IMR-90 (cell line): ENCODE measurements around the gene TRIP6. TPM values are rescaled to one million over a fixed set of nuclear protein-coding genes. Genes with fewer than 3 reads are reported as not detected.

Experiments used
- ATAC-seq: fragments of 200-7000 bp; cut with Tn5 transposase; 2 replicates; pipeline ENCODE4 v1.9.1; 2020; ENCODE audit warnings: low read depth, mild to moderate bottlenecking, moderate library complexity
- BruUV-seq: library from RNA; stranded (reverse); fragments of 400-500 nt; replicated peaks from 2 replicates; lab custom pipeline; 2021; lab: Mats Ljungman, UMichigan
- CTCF ChIA-PET: fragments of 300-600 bp; formaldehyde crosslinking; extraction: SDS; loops from one replicate; lab custom pipeline; 2021; ENCODE audit warnings: antibody characterized with exemption; lab: Yijun Ruan, JAX
- POLR2A ChIA-PET: fragments of 300-600 bp; sonication (Branson Sonifier 250); formaldehyde crosslinking; loops from one replicate; lab custom pipeline; 2022; ENCODE audit warnings: antibody characterized with exemption; ENCODE audit not compliant: unreplicated experiment; lab: Charles Lee
- DNase-seq: peaks from one replicate; pipeline ENCODE4 v3.0.0; 2013
- H2AFZ ChIP-seq: replicated peaks from 2 replicates; pipeline ENCODE3; 2013; ENCODE audit warnings: low read length, mild to moderate bottlenecking; ENCODE audit not compliant: poor library complexity
- H2AK5ac ChIP-seq: 2 replicates; pipeline ENCODE4 v1.6.1; 2013; ENCODE audit warnings: low read depth, low read length, inconsistent platforms
- H2AK9ac ChIP-seq: replicated peaks from 2 replicates; pipeline ENCODE3; 2013; ENCODE audit warnings: mild to moderate bottlenecking, low read depth, low read length, moderate library complexity; ENCODE audit not compliant: poor library complexity
- H2BK120ac ChIP-seq: 2 replicates; pipeline ENCODE4 v1.6.1; 2013; ENCODE audit warnings: low read depth, low read length, inconsistent platforms
- H2BK15ac ChIP-seq: 3 replicates; pipeline ENCODE4 v1.6.1; 2013; ENCODE audit warnings: low read depth, low read length, inconsistent platforms
- H2BK20ac ChIP-seq: 2 replicates; pipeline ENCODE4 v1.6.1; 2013; ENCODE audit warnings: low read depth, mild to moderate bottlenecking, inconsistent platforms, low read length, moderate library complexity
- H2BK5ac ChIP-seq: 2 replicates; pipeline ENCODE4 v1.6.1; 2013; ENCODE audit warnings: mild to moderate bottlenecking, low read depth, low read length, inconsistent platforms; ENCODE audit not compliant: poor library complexity, severe bottlenecking
- H3K14ac ChIP-seq: replicated peaks from 2 replicates; pipeline ENCODE4 v1.6.1; 2013; ENCODE audit warnings: low read depth, low read length, inconsistent platforms
- H3K18ac ChIP-seq: 2 replicates; pipeline ENCODE4 v1.6.1; 2013; ENCODE audit warnings: low read depth, low read length, control low read depth
- H3K23ac ChIP-seq: 2 replicates; pipeline ENCODE4 v1.6.1; 2013; ENCODE audit warnings: low read depth, low read length, inconsistent platforms
- H3K27ac ChIP-seq: 2 replicates; pipeline ENCODE4 v1.5.1; 2013; ENCODE audit warnings: mild to moderate bottlenecking, control low read depth, low read length; ENCODE audit not compliant: insufficient read depth
- H3K27me3 ChIP-seq: 2 replicates; pipeline ENCODE4 v1.6.1; 2013; ENCODE audit warnings: low read length; ENCODE audit not compliant: control insufficient read depth, insufficient read depth
- H3K36me3 ChIP-seq: 2 replicates; pipeline ENCODE4 v1.6.1; 2013; ENCODE audit warnings: low read length, mixed read lengths; ENCODE audit not compliant: control insufficient read depth, insufficient read depth
- H3K4ac ChIP-seq: 2 replicates; pipeline ENCODE4 v1.6.1; 2013; ENCODE audit warnings: low read depth, low read length, inconsistent platforms
- H3K4me1 ChIP-seq: 2 replicates; pipeline ENCODE4 v1.6.1; 2013; ENCODE audit warnings: low read length, mixed read lengths; ENCODE audit not compliant: control insufficient read depth, insufficient read depth
- H3K4me2 ChIP-seq: 2 replicates; pipeline ENCODE4 v1.6.1; 2013; ENCODE audit warnings: low read depth, mild to moderate bottlenecking, control low read depth, low read length, moderate library complexity
- H3K4me3 ChIP-seq: 2 replicates; pipeline ENCODE4 v1.5.1; 2013; ENCODE audit warnings: low read depth, mild to moderate bottlenecking, control low read depth, low read length, moderate library complexity; ENCODE audit not compliant: insufficient read depth
- H3K56ac ChIP-seq: 2 replicates; pipeline ENCODE4 v1.6.1; 2013; ENCODE audit warnings: low read length, inconsistent platforms; ENCODE audit not compliant: insufficient read depth; ENCODE audit errors: extremely low read depth
- H3K79me1 ChIP-seq, 2 experiments: 2 replicates each; pipeline ENCODE4 v1.6.1; 2013; ENCODE audit warnings: low read length in 2 of 2, inconsistent platforms in 1 of 2, low read depth in 1 of 2
- H3K9ac ChIP-seq: 2 replicates; pipeline ENCODE4 v1.6.1; 2013; ENCODE audit warnings: low read depth, low read length, control low read depth
- H3K9me1 ChIP-seq: 2 replicates; pipeline ENCODE4 v1.6.1; 2013; ENCODE audit warnings: low read length, inconsistent platforms; ENCODE audit not compliant: insufficient read depth
- H3K9me3 ChIP-seq: 2 replicates; pipeline ENCODE4 v1.6.1; 2013; ENCODE audit warnings: low read length; ENCODE audit not compliant: control insufficient read depth, insufficient read depth
- H4K20me1 ChIP-seq: 2 replicates; pipeline ENCODE4 v1.6.1; 2013; ENCODE audit warnings: low read length, inconsistent platforms; ENCODE audit not compliant: insufficient read depth
- H4K5ac ChIP-seq: 2 replicates; pipeline ENCODE4 v1.6.1; 2013; ENCODE audit warnings: mild to moderate bottlenecking, low read depth, low read length, control low read depth
- H4K8ac ChIP-seq, 2 experiments: 2 replicates each; pipeline ENCODE4 v1.6.1; 2013; ENCODE audit warnings: low read depth in 2 of 2, low read length in 2 of 2, control low read depth in 1 of 2, inconsistent platforms in 1 of 2
- H4K91ac ChIP-seq: 2 replicates; pipeline ENCODE4 v1.6.1; 2013; ENCODE audit warnings: low read depth, low read length, inconsistent platforms; ENCODE audit not compliant: insufficient read depth
- BHLHE40 ChIP-seq: fragments of 150-350 bp; IDR thresholded peaks from 2 replicates; pipeline ENCODE4 v1.6.1; 2016; ENCODE audit warnings: mild to moderate bottlenecking, low read depth, low read length
- CEBPB ChIP-seq: IDR thresholded peaks from 2 replicates; pipeline ENCODE4 v1.6.1; 2012; ENCODE audit warnings: low read depth, low read length, improper control_type of control experiment
- CHD1 ChIP-seq: IDR thresholded peaks from 2 replicates; pipeline ENCODE4 v1.6.1; 2012; ENCODE audit warnings: low read depth, low read length, improper control_type of control experiment
- FOS ChIP-seq: fragments of 150-350 bp; IDR thresholded peaks from 2 replicates; pipeline ENCODE4 v1.6.1; 2016; ENCODE audit warnings: low read depth, low read length
- MAFK ChIP-seq: IDR thresholded peaks from 2 replicates; pipeline ENCODE4 v1.6.1; 2012; ENCODE audit warnings: low read depth, low read length, improper control_type of control experiment
- MAZ ChIP-seq: IDR thresholded peaks from 2 replicates; pipeline ENCODE4 v1.6.1; 2012; ENCODE audit warnings: low read depth, mild to moderate bottlenecking, low read length, improper control_type of control experiment, moderate library complexity, borderline replicate concordance
- MXI1 ChIP-seq: IDR thresholded peaks from 2 replicates; pipeline ENCODE4 v1.6.1; 2012; ENCODE audit warnings: low read depth, mild to moderate bottlenecking, low read length, moderate library complexity, borderline replicate concordance
- NFE2L2 ChIP-seq: fragments of 150-350 bp; IDR thresholded peaks from 2 replicates; pipeline ENCODE4 v1.6.1; 2016; ENCODE audit warnings: low read depth, mild to moderate bottlenecking, low read length
- POLR2A ChIP-seq: IDR thresholded peaks from 2 replicates; pipeline ENCODE4 v1.6.1; 2012; ENCODE audit warnings: mild to moderate bottlenecking, low read depth, low read length
- RAD21 ChIP-seq: IDR thresholded peaks from 2 replicates; pipeline ENCODE4 v1.6.1; 2012; ENCODE audit warnings: low read length, improper control_type of control experiment
- RCOR1 ChIP-seq: IDR thresholded peaks from 2 replicates; pipeline ENCODE4 v1.6.1; 2012; ENCODE audit warnings: mild to moderate bottlenecking, low read length, improper control_type of control experiment; ENCODE audit not compliant: insufficient replicate concordance
- RFX5 ChIP-seq: IDR thresholded peaks from 2 replicates; pipeline ENCODE4 v1.8.0; 2012; ENCODE audit warnings: low read depth, mild to moderate bottlenecking, low read length, moderate library complexity
- SMC3 ChIP-seq: fragments of 150-350 bp; IDR thresholded peaks from 2 replicates; pipeline ENCODE4 v1.6.1; 2016; ENCODE audit warnings: low read depth, mild to moderate bottlenecking, antibody characterized with exemption, low read length, moderate library complexity
- WGBS, 2 experiments: methylation state at CpG; one replicate each; pipeline versions ENCODE4 v1.1.5 to v1.1.7; 2013; ENCODE audit warnings: missing lambda C conversion rate in 2 of 2; ENCODE audit not compliant: insufficient read length in 1 of 2; ENCODE audit errors: extremely low coverage in 2 of 2; 5-methylcytosine and 5-hydroxymethylcytosine counted together
- dilution Hi-C: fragments of 300-500 bp; cut with HindIII; formaldehyde crosslinking; loops from one replicate; pipeline ENCODE4 v1.14.3; 2018; ENCODE audit warnings: low sequenced_read_pairs; ENCODE audit not compliant: unreplicated experiment
- in situ Hi-C: fragments of 300-500 bp; cut with MboI; formaldehyde crosslinking; loops from 3 replicates; pipeline ENCODE4 v1.14.3; 2019; ENCODE audit warnings: low sequenced_read_pairs, inconsistent platforms, mixed read lengths
- intact Hi-C: fragments of 100-400 bp; cut with micrococcal nuclease; formaldehyde crosslinking; loops from 2 replicates; pipeline ENCODE4 v1.10.0; 2022
- polyA plus RNA-seq, 3 experiments: library from polyadenylated mRNA; depleted of rRNA; stranded (reverse); fragments of >200 nt; gene quantifications; 2 replicates each; pipeline ENCODE4 v1.2.3, GENCODE V29; 2012; ENCODE audit warnings: low replicate concordance in 1 of 3
- total RNA-seq: library from RNA; depleted of rRNA; stranded (reverse); fragments of >200 nt; gene quantifications from 2 replicates; pipeline ENCODE4 v1.2.3, GENCODE V29; 2012
- TF ChIP-seq, protein P1 (sequence below): fragments of 150-350 bp; IDR thresholded peaks from 2 replicates; pipeline ENCODE4 v1.6.1; 2017; ENCODE audit warnings: mild to moderate bottlenecking, antibody characterized with exemption, low read length, low read depth
- TF ChIP-seq, protein P2 (sequence below): fragments of 150-350 bp; IDR thresholded peaks from 2 replicates; pipeline ENCODE4 v1.6.1; 2016; ENCODE audit warnings: low read depth, mild to moderate bottlenecking, low read length, moderate library complexity, borderline replicate concordance
- TF ChIP-seq, protein P3 (sequence below): conservative IDR thresholded peaks from 2 replicates; pipeline ENCODE4 v1.5.1; 2012; ENCODE audit warnings: mild to moderate bottlenecking, low read depth, low read length, improper control_type of control experiment

The TRIP6 gene
- total and polyA plus RNA-seq, 2 of the 4 experiments (the other 2 are of a cell fraction) = 36.4 to 72.3 TPM

DNA sequence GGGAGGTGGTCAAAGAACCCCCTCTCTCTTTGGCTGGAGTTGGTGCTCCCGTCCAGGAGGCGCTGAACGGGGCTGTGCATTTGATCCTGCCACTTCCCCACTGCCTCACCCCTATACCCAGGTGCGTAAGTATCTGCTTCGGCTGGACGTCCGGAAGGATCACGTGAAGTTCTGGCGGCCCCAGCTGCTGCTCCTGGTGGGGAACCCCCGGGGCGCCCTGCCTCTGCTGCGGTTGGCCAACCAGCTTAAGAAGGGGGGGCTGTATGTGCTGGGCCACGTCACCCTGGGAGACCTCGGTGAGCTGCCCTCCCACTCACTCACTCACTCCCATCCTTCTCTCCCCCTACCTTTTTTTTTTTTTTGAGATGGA, 5.6 kb upstream of the TRIP6 start:
- ATAC-seq = no peak
- Histone ChIP-seq H4K8ac (no peak overlapping the region), H3K4ac (no peak overlapping the region), H3K27me3 (no peaks in the 10 kb centered on the region), H3K4me3 (no peak overlapping the region), H2AK9ac (no peak overlapping the region), H3K18ac (no peak overlapping the region), H3K27ac (no peak overlapping the region), H2BK20ac (no peak overlapping the region), H4K5ac (no peak overlapping the region), H3K9me3 (no peaks in the 10 kb centered on the region), H3K9ac (no peak overlapping the region), H3K56ac (no peak overlapping the region), H2BK120ac (no peak overlapping the region), H3K36me3 (peaks cover 31% of the 10 kb centered on the region), H3K4me2 (no peak overlapping the region), H3K9me1 (peaks cover 2% of the 10 kb centered on the region; the same call in 1 of the 2 replicates), H3K79me1 (peaks cover 6 to 11% of the 10 kb centered on the region in 2 experiments), H2BK5ac (no peak overlapping the region), H4K20me1 (no peaks in the 10 kb centered on the region; the same call in 1 of the 2 replicates), H3K23ac (no peak overlapping the region), H2AFZ (no peak overlapping the region), H2AK5ac (no peak overlapping the region), H4K91ac (no peak overlapping the region), H3K14ac (no peak overlapping the region), H2BK15ac (no peak overlapping the region), H3K4me1 (peaks cover 7% of the 10 kb centered on the region)
- in situ Hi-C loops (loop anchor here (25.0 kb wide), 2 partner anchors 274 to 399 kb away; partner anchors contain the start of genes FBXO24, LRCH4 and SPACDR), intact Hi-C loops (no loop called here), dilution Hi-C loops (no loop called here)
- no peak for DNase-seq
- TF ChIP-seq SMC3 (no peak), CEBPB (no peak), CHD1 (no peak), MXI1 (no peak), MAZ (no peak), POLR2A (no peak), RFX5 (no peak), NFE2L2 (no peak), FOS (no peak), MAFK (no peak), BHLHE40 (no peak), RCOR1 (no peak), RAD21 (no peak)
- TF ChIP-seq, protein P1, sequence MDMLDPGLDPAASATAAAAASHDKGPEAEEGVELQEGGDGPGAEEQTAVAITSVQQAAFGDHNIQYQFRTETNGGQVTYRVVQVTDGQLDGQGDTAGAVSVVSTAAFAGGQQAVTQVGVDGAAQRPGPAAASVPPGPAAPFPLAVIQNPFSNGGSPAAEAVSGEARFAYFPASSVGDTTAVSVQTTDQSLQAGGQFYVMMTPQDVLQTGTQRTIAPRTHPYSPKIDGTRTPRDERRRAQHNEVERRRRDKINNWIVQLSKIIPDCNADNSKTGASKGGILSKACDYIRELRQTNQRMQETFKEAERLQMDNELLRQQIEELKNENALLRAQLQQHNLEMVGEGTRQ = no peak
- TF ChIP-seq, protein P2, sequence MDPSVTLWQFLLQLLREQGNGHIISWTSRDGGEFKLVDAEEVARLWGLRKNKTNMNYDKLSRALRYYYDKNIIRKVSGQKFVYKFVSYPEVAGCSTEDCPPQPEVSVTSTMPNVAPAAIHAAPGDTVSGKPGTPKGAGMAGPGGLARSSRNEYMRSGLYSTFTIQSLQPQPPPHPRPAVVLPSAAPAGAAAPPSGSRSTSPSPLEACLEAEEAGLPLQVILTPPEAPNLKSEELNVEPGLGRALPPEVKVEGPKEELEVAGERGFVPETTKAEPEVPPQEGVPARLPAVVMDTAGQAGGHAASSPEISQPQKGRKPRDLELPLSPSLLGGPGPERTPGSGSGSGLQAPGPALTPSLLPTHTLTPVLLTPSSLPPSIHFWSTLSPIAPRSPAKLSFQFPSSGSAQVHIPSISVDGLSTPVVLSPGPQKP = no peak
- TF ChIP-seq, protein P3, sequence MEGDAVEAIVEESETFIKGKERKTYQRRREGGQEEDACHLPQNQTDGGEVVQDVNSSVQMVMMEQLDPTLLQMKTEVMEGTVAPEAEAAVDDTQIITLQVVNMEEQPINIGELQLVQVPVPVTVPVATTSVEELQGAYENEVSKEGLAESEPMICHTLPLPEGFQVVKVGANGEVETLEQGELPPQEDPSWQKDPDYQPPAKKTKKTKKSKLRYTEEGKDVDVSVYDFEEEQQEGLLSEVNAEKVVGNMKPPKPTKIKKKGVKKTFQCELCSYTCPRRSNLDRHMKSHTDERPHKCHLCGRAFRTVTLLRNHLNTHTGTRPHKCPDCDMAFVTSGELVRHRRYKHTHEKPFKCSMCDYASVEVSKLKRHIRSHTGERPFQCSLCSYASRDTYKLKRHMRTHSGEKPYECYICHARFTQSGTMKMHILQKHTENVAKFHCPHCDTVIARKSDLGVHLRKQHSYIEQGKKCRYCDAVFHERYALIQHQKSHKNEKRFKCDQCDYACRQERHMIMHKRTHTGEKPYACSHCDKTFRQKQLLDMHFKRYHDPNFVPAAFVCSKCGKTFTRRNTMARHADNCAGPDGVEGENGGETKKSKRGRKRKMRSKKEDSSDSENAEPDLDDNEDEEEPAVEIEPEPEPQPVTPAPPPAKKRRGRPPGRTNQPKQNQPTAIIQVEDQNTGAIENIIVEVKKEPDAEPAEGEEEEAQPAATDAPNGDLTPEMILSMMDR = no peak
- WGBS, 2 experiments = 100% methylated on average over 2 of the region's 14 CpGs; no CpG with 5 or more reads in 1 of the 2 experiments
- BruUV-seq = no TSS peak
- CTCF ChIA-PET = no interaction called here
- POLR2A ChIA-PET = interaction anchor here (0.6 kb wide), 1 partner anchor 282 kb away, joined by 7 read pairs; no protein-coding TSS in a partner anchor
